ENCODE measurements around the gene SBSN.

GRCh38 chr19:35491836-35492360 is 36.2 kb downstream of the SBSN start:
- no peak for TF ChIP-seq POLR2A (IDR thresholded peaks at IDR 0.05; ENCODE audit: low read length)
- TF ChIP-seq GATA1 (IDR thresholded peaks at IDR 0.05; ENCODE audit: low read depth, low read length): no peak

Measured in erythroblast (primary cell).